ENCODE measurements around the gene RAB4B.
"Not testable (repeated sequence)": the region's sequence is repeated elsewhere in the genome, so short reads cannot be mapped to it uniquely, and the experiment has no call there.

GRCh38 chr19:40771101-40771862, 6.8 kb upstream of the RAB4B start:
- TF ChIP-seq, protein P1, sequence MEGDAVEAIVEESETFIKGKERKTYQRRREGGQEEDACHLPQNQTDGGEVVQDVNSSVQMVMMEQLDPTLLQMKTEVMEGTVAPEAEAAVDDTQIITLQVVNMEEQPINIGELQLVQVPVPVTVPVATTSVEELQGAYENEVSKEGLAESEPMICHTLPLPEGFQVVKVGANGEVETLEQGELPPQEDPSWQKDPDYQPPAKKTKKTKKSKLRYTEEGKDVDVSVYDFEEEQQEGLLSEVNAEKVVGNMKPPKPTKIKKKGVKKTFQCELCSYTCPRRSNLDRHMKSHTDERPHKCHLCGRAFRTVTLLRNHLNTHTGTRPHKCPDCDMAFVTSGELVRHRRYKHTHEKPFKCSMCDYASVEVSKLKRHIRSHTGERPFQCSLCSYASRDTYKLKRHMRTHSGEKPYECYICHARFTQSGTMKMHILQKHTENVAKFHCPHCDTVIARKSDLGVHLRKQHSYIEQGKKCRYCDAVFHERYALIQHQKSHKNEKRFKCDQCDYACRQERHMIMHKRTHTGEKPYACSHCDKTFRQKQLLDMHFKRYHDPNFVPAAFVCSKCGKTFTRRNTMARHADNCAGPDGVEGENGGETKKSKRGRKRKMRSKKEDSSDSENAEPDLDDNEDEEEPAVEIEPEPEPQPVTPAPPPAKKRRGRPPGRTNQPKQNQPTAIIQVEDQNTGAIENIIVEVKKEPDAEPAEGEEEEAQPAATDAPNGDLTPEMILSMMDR (conservative IDR thresholded peaks at IDR 0.05; ENCODE audit: low read length): not testable (repeated sequence)
- TF ChIP-seq EZH2phosphoT487 (IDR thresholded peaks at IDR 0.05; ENCODE audit: borderline replicate concordance, low read depth, low read length): not testable (repeated sequence)

Data from OCI-LY7 (cell line).